Endothelial cell of umbilical vein (primary cell): ENCODE data around the gene TRIM64C. TPM values are rescaled to one million over a fixed set of nuclear protein-coding genes. Genes with fewer than 3 reads are reported as not detected.
"Not testable (repeated sequence)": the region's sequence is repeated elsewhere in the genome, so short reads cannot be mapped to it uniquely, and the experiment has no call there.

Source experiments
- BruUV-seq: library from RNA; stranded (reverse); fragments of 400-500 nt; replicated peaks from 2 replicates; lab custom pipeline; 2021; lab: Mats Ljungman, UMichigan
- CTCF ChIA-PET: fragments of 300-600, 350-600 bp; sonication (Branson Sonifier 250); formaldehyde crosslinking; loops from one replicate; lab custom pipeline; 2021; ENCODE audit warnings: antibody characterized with exemption, inconsistent platforms; lab: Charles Lee
- POLR2A ChIA-PET: fragments of 300-600, 350-600 bp; sonication (Branson Sonifier 250); formaldehyde crosslinking; loops from one replicate; lab custom pipeline; 2021; ENCODE audit warnings: antibody characterized with exemption, inconsistent platforms; lab: Charles Lee
- DNase-seq: peaks from one replicate; pipeline ENCODE4 v3.0.0-alpha.2; 2011; ENCODE audit warnings: low read depth, low spot score
- FAIRE-seq: peaks from 2 replicates; lab custom pipeline; 2011; peaks lifted over from hg19 to GRCh38; lab: Jason Lieb, UNC
- H2AFZ ChIP-seq: 2 replicates; pipeline ENCODE4 v1.6.0; 2012; ENCODE audit warnings: low read depth, low read length, control low read depth, inconsistent platforms
- H3K27ac ChIP-seq: 2 replicates; pipeline ENCODE4 v1.5.1; 2011; ENCODE audit warnings: low read depth, mild to moderate bottlenecking, control low read depth, low read length, moderate library complexity; ENCODE audit not compliant: insufficient read depth
- H3K27me3 ChIP-seq, 2 experiments: 2 replicates each; pipeline versions ENCODE4 v1.6.0 to v1.6.1; 2011; ENCODE audit warnings: low read length in 2 of 2, mixed read lengths in 1 of 2; ENCODE audit not compliant: control insufficient read depth in 2 of 2, insufficient read depth in 2 of 2
- H3K36me3 ChIP-seq, 2 experiments: 2 replicates in 1 of 2; 3 replicates in 1 of 2; pipeline ENCODE4 v1.5.1; 2011; ENCODE audit warnings: low read length in 2 of 2, mild to moderate bottlenecking in 1 of 2, moderate library complexity in 1 of 2; ENCODE audit not compliant: control insufficient read depth in 2 of 2, insufficient read depth in 2 of 2; ENCODE audit errors: extremely low read depth in 1 of 2
- H3K4me1 ChIP-seq: 3 replicates; pipeline ENCODE4 v1.5.1; 2011; ENCODE audit warnings: mild to moderate bottlenecking, low read length; ENCODE audit not compliant: control insufficient read depth, insufficient read depth; ENCODE audit errors: extremely low read depth
- H3K4me2 ChIP-seq: 2 replicates; pipeline ENCODE4 v1.6.1; 2011; ENCODE audit warnings: low read length, control low read depth, mixed read lengths; ENCODE audit not compliant: insufficient read depth
- H3K4me3 ChIP-seq, 3 experiments: fragments of 200-600 bp in 1 of 3; sonication (generic), shearing (Covaris generic) in 1 of 3; replicated peaks in 1 of 3; 2 replicates each; pipeline ENCODE4 v1.5.1; 2011 to 2016; ENCODE audit warnings: control low read depth in 3 of 3, low read length in 3 of 3, mild to moderate bottlenecking in 2 of 3, inconsistent platforms in 1 of 3, low read depth in 1 of 3, moderate library complexity in 1 of 3; ENCODE audit not compliant: insufficient read depth in 1 of 3
- H3K79me2 ChIP-seq: 2 replicates; pipeline ENCODE4 v1.6.0; 2012; ENCODE audit warnings: low read length, inconsistent platforms; ENCODE audit not compliant: control insufficient read depth, insufficient read depth
- H3K9ac ChIP-seq: replicated peaks from 2 replicates; pipeline ENCODE3; 2011; ENCODE audit warnings: low read length, control low read depth; ENCODE audit not compliant: insufficient read depth; ENCODE audit errors: extremely low read depth
- H3K9me1 ChIP-seq: replicated peaks from 3 replicates; pipeline ENCODE4 v1.6.0; 2011; ENCODE audit warnings: mild to moderate bottlenecking, low read length; ENCODE audit not compliant: control insufficient read depth, insufficient read depth; ENCODE audit errors: extremely low read depth
- H3K9me3 ChIP-seq: replicated peaks from 2 replicates; pipeline ENCODE4 v1.5.1; 2012; ENCODE audit warnings: low read length, inconsistent platforms; ENCODE audit not compliant: control insufficient read depth, insufficient read depth
- H4K20me1 ChIP-seq: replicated peaks from 2 replicates; pipeline ENCODE3; 2011; ENCODE audit warnings: mild to moderate bottlenecking, low read length; ENCODE audit not compliant: control insufficient read depth, insufficient read depth; ENCODE audit errors: extremely low read depth
- dilution Hi-C: fragments of 300-500 bp; cut with MboI; formaldehyde crosslinking; loops from one replicate; pipeline ENCODE4 v1.15.0; 2019; ENCODE audit warnings: low sequenced_read_pairs; ENCODE audit not compliant: extremely low pct_ligation_motif_present
- intact Hi-C: fragments of 100-400 bp; cut with micrococcal nuclease; formaldehyde crosslinking; loops from one replicate; pipeline ENCODE4 v1.10.0; 2022
- polyA plus RNA-seq, 4 experiments: library from polyadenylated mRNA; depleted of rRNA in 3 of 4; stranded (reverse) in 3 of 4; unstranded in 1 of 4; fragments of >200 nt; gene quantifications; 2 replicates each; pipeline versions ENCODE4 v1.2.1 to v1.2.3, GENCODE V29; 2011 to 2012; ENCODE audit warnings: missing spikeins in 1 of 4
- small RNA-seq: library from RNA; depleted of rRNA; stranded (forward); fragments of <200 nt; gene quantifications from one replicate; pipeline ENCODE3, GENCODE V24; 2012; ENCODE audit warnings: low replicate concordance, low read depth; ENCODE audit not compliant: insufficient read depth, insufficient read length
- total RNA-seq: library from RNA; stranded (reverse); gene quantifications from 2 replicates; pipeline ENCODE4 v1.2.3, GENCODE V29; 2021

Gene TRIM64C
- total and polyA plus RNA-seq, 2 donors (not counting 3 experiments of a cell fraction or from before 2014, with no cell fraction given), result not detected

GRCh38 chr11:49048229-49048628 is 10.7 kb downstream of the TRIM64C start:
- H3K79me2 ChIP-seq, H3K36me3 ChIP-seq, CTCF ChIA-PET, H3K4me1 ChIP-seq, BruUV-seq, H3K9me3 ChIP-seq, H2AFZ ChIP-seq, FAIRE-seq, H3K27me3 ChIP-seq, DNase-seq, H3K9me1 ChIP-seq, H3K9ac ChIP-seq, H3K4me2 ChIP-seq, intact Hi-C loops, H3K27ac ChIP-seq, H4K20me1 ChIP-seq, H3K4me3 ChIP-seq, dilution Hi-C loops, POLR2A ChIA-PET: not testable (repeated sequence)

DNA sequence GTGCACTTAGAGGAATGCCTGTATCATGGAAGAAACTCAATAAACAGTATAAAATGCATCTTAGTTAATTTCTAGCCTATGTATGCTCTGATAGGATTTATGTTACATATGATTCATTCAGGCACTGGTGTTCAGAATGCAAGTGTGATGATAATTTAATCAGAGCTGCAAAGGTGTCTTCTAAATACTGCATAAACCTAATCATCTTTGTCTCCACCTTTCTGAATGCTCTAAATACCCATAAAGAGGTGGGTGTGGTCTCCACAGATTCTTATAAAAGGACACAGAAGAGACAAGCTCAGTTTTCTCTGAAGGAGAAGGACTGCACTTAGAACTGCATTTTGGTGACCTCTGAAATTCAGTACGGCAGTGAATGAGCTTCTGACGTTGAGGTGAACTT is 30.4 kb downstream of the TRIM64C start, which contains the start of gene TRIM49B:
Gene TRIM49B, plus strand, starts transcription at position 301 of the 400 bp plus-strand sequence. CDS start 2,777 bp downstream, outside the sequence.
- H3K4me2 ChIP-seq, H3K4me3 ChIP-seq, H3K27ac ChIP-seq, H3K27me3 ChIP-seq, dilution Hi-C loops, intact Hi-C loops, BruUV-seq, H3K4me1 ChIP-seq, H4K20me1 ChIP-seq, H3K9me1 ChIP-seq, FAIRE-seq, DNase-seq, POLR2A ChIA-PET, H3K36me3 ChIP-seq, H3K9ac ChIP-seq, H3K79me2 ChIP-seq, H2AFZ ChIP-seq, CTCF ChIA-PET, H3K9me3 ChIP-seq: not testable (repeated sequence)

Small RNA genes within 50 kb of the gene (small RNA-seq; reads per million reads assigned to genes)
- not detected for gene AC084851.1

Other genes with a start within 250 kb of the TRIM64C start
- not detected in 2 replicates for gene TRIM51G, start 75.2 kb downstream of the TRIM64C start, total RNA-seq
- gene TRIM51G, start 75.2 kb downstream of the TRIM64C start, polyA plus RNA-seq, result not detected in 2 replicates
- gene TRIM49B, start 30.3 kb downstream of the TRIM64C start, total RNA-seq, result not detected in 2 replicates
- not detected in 2 replicates for gene TRIM49B, start 30.3 kb downstream of the TRIM64C start, polyA plus RNA-seq
- 0.53 and 1.4 TPM in 2 replicates for gene FOLH1, start 149.5 kb upstream of the TRIM64C start, total RNA-seq
- 0.12 and 0.13 TPM in 2 replicates for gene FOLH1, start 149.5 kb upstream of the TRIM64C start, polyA plus RNA-seq